Measurements from ENCODE around the gene ZBTB24.

GRCh38 chr6:109516929-109517328 lies 33.9 kb upstream of the ZBTB24 start:
- TF ChIP-seq, protein P1, sequence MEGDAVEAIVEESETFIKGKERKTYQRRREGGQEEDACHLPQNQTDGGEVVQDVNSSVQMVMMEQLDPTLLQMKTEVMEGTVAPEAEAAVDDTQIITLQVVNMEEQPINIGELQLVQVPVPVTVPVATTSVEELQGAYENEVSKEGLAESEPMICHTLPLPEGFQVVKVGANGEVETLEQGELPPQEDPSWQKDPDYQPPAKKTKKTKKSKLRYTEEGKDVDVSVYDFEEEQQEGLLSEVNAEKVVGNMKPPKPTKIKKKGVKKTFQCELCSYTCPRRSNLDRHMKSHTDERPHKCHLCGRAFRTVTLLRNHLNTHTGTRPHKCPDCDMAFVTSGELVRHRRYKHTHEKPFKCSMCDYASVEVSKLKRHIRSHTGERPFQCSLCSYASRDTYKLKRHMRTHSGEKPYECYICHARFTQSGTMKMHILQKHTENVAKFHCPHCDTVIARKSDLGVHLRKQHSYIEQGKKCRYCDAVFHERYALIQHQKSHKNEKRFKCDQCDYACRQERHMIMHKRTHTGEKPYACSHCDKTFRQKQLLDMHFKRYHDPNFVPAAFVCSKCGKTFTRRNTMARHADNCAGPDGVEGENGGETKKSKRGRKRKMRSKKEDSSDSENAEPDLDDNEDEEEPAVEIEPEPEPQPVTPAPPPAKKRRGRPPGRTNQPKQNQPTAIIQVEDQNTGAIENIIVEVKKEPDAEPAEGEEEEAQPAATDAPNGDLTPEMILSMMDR (IDR thresholded peaks at IDR 0.05), result no peak
- no peak for TF ChIP-seq POLR2AphosphoS5 (IDR thresholded peaks at IDR 0.05; ENCODE audit: low read depth, low read length)

Measured in Panc1 (cell line).